LNCAP (cell line): ENCODE results near the gene SASH1.

Experiments used
- CTCF ChIP-seq: fragments of 450-650 bp; IDR thresholded peaks from 2 replicates; pipeline ENCODE4 v1.5.1; 2017; ENCODE audit warnings: mild to moderate bottlenecking

SASH1 gene

GRCh38 chr6:148516617-148517016 is 174.0 kb downstream of the SASH1 start:
- TF ChIP-seq CTCF: no peak

- no peak for TF ChIP-seq CTCF
These were observed 174.8 kb downstream of the SASH1 start for GRCh38 chr6:148517470-148517869.

DNA sequence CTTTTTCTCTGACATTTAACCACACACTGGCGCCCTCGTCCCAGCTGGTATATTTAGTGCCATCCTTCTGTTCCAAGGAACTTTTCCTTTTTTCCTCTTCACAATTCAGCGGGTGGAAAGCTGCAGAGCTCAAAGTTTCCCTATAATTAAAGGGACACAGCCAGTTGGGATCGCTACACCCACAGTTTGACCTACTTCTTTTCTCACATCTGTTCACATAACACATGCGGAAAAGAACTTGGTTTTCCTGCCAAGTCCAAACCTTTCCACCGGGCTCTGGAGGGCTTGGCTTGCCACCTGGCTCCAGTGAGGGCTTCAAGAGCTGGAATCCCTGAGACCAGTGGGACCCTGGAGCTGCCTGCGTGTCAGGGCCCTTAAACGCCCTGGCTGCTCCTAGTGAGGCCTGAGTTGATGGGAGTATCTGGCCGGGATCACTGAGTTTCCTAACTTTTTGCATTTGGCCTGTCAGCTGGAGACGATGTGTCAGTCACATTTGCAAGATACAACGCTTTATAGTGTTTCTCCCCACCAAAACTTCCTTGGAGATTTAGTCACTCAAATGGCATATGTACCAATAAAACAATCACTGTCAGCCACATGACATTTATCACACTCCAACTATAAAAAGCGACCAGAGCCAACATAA is 176.0 kb downstream of the SASH1 start:
- no peak for TF ChIP-seq CTCF

DNA sequence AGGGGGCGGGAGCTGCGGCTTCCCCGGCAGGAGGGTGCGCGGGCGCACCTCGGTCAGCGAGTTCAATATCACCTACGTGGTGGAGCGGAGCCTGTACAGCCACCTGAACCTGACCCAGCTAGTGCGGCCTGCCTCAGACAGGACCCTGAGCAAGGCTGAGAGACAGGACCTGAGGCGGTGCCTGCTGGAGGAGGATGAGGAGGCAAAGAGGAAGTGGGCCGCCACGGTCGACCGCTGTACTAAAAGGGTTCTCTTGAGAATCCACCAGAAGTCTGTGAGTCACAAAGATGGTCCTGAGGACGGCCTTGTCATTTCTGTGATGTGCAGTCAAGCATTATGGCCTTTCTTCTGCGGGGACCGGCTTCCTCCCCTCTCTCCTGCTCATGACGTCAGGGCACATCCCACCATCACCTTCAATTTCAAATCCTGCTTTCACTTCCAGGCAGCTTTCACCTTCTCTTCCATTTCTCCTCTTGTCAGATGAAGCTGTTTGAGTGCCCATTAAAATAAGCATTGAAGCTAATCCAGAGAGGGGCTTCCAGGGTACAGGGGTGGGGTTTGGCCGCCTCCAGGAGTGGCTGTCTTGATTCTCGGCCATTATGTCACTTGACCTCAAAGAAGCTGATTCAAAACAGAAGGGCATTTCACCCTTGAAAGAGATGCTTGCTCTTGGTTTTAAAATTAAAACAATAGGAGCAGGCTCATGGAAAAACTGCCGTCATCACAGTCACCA is 177.6 kb downstream of the SASH1 start:
- no peak for TF ChIP-seq CTCF

GRCh38 chr6:148521158-148521557 is 178.5 kb downstream of the SASH1 start:
- no peak for TF ChIP-seq CTCF

GRCh38 chr6:148521586-148521985 is 178.9 kb downstream of the SASH1 start:
- no peak for TF ChIP-seq CTCF

- no peak for TF ChIP-seq CTCF
These were observed 180.4 kb downstream of the SASH1 start for GRCh38 chr6:148523048-148523447.
